Activated naive CD4-positive, alpha-beta T cell treated with anti-CD3 and anti-CD28 coated beads, Interleukin-2, amount 50 U/mL, for 72 hours (primary cell): ENCODE results near the gene NCF4. TPM values are rescaled to one million over a fixed set of nuclear protein-coding genes. Genes with fewer than 3 reads are reported as not detected.

Experiments used
- ATAC-seq, 2 donors: fragments of 150-1000 bp; cut with Tn5 transposase; 2 replicates each; pipeline ENCODE4 v1.10.0; 2021; ENCODE audit warnings: mild to moderate bottlenecking in 2 of 2, moderate library complexity in 2 of 2
- DNase-seq, 2 donors: peaks; one replicate each; pipeline ENCODE4 v3.0.0; 2021 to 2022; ENCODE audit warnings: low spot score in 2 of 2
- H3K27ac Mint-ChIP-seq, 2 donors: one replicate each; pipeline ENCODE4 v1.8.0; 2022; ENCODE audit warnings: mild to moderate bottlenecking in 2 of 2, mixed read lengths in 2 of 2
- H3K36me3 Mint-ChIP-seq, 2 donors: one replicate each; pipeline ENCODE4 v1.8.0; 2022; ENCODE audit warnings: mixed read lengths in 2 of 2
- H3K9me3 Mint-ChIP-seq, 2 donors: one replicate each; pipeline ENCODE4 v1.8.0; 2022; ENCODE audit warnings: mixed read lengths in 2 of 2
- total RNA-seq, 2 donors: library from RNA; stranded (reverse); gene quantifications; one replicate each; pipeline ENCODE4 v1.2.3, GENCODE V29; 2022

Gene NCF4
- total RNA-seq, 2 donors from 2014 or later: 2.9 to 7.0 TPM

GRCh38 chr22:36918586-36919284 is 57.9 kb downstream of the NCF4 start:
- no peak for DNase-seq
- ATAC-seq: no peak
- Mint-ChIP-seq H3K36me3 (no peaks in the 10 kb centered on the region), H3K9me3 (no peaks in the 10 kb centered on the region), H3K27ac (no peak overlapping the region)

GRCh38 chr22:36921309-36922104 is 60.7 kb downstream of the NCF4 start:
- Mint-ChIP-seq H3K36me3 (no peaks in the 10 kb centered on the region), H3K9me3 (no peaks in the 10 kb centered on the region), H3K27ac (no peak overlapping the region)
- DNase-seq (no peak), ATAC-seq (no peak)

GRCh38 chr22:36922105-36922608 is 61.4 kb downstream of the NCF4 start:
- no peak overlapping the region for H3K27ac Mint-ChIP-seq
- no peak for DNase-seq
- H3K36me3 Mint-ChIP-seq: no peaks in the 10 kb centered on the region
- H3K9me3 Mint-ChIP-seq: no peaks in the 10 kb centered on the region
- ATAC-seq: no peak

- no peak for DNase-seq
- no peaks in the 10 kb centered on the region for H3K9me3 Mint-ChIP-seq
- no peak overlapping the region for H3K27ac Mint-ChIP-seq
- no peak for ATAC-seq
- H3K36me3 Mint-ChIP-seq: no peaks in the 10 kb centered on the region
These were observed 61.9 kb downstream of the NCF4 start for GRCh38 chr22:36922711-36923110.

- ATAC-seq (no peak), DNase-seq (no peak)
- H3K9me3 Mint-ChIP-seq: no peaks in the 10 kb centered on the region
- H3K27ac Mint-ChIP-seq: no peak overlapping the region
- no peaks in the 10 kb centered on the region for H3K36me3 Mint-ChIP-seq
These were observed 62.5 kb downstream of the NCF4 start for GRCh38 chr22:36923131-36923788.

- Mint-ChIP-seq H3K36me3 (no peaks in the 10 kb centered on the region), H3K9me3 (no peaks in the 10 kb centered on the region), H3K27ac (peak overlapping the region in 1 of 2 donors; percentile 51)
- ATAC-seq (no peak), DNase-seq (no peak)
These were observed 63.4 kb downstream of the NCF4 start for GRCh38 chr22:36924151-36924698.

- Mint-ChIP-seq H3K9me3 (no peaks in the 10 kb centered on the region), H3K36me3 (no peaks in the 10 kb centered on the region)
These were observed 64.8 kb downstream of the NCF4 start for GRCh38 chr22:36925388-36926290.

GRCh38 chr22:36926309-36926708 is 65.5 kb downstream of the NCF4 start:
- ATAC-seq (no peak), DNase-seq (no peak)
- Mint-ChIP-seq H3K27ac (no peak overlapping the region), H3K9me3 (no peaks in the 10 kb centered on the region), H3K36me3 (no peaks in the 10 kb centered on the region)

More at GRCh38 chr22:36925388-36926290, 64.8 kb downstream of the NCF4 start:
- ATAC-seq (no peak), DNase-seq (no peak)
- H3K27ac Mint-ChIP-seq: peak overlapping the region; percentile 0 to 2

- DNase-seq (no peak), ATAC-seq (no peak)
- H3K9me3 Mint-ChIP-seq: no peaks in the 10 kb centered on the region
- peak overlapping the region in 1 of 2 donors; percentile 3 for H3K27ac Mint-ChIP-seq
- no peaks in the 10 kb centered on the region for H3K36me3 Mint-ChIP-seq
These were observed 66.1 kb downstream of the NCF4 start for GRCh38 chr22:36926721-36927435.

Other genes starting within 250 kb of the NCF4 start
- not detected for gene CACNG2, start 157.3 kb upstream of the NCF4 start, total RNA-seq
- 10 to 100 TPM; 20.8 to 23.3 TPM for gene IFT27, start 84.9 kb upstream of the NCF4 start, total RNA-seq
- gene PVALB, start 44.0 kb upstream of the NCF4 start, total RNA-seq: not detected
- gene CSF2RB, start 52.6 kb downstream of the NCF4 start, total RNA-seq: 1 to 10 TPM in 1 of 2 donors, under 1 TPM in 1; 0.87 to 1.4 TPM
- gene TST, start 158.4 kb downstream of the NCF4 start, total RNA-seq: 1 to 10 TPM; 5.1 to 5.3 TPM
- gene MPST, start 158.7 kb downstream of the NCF4 start, total RNA-seq: 10 to 100 TPM; 20.9 to 23.2 TPM
- gene KCTD17, start 190.7 kb downstream of the NCF4 start, total RNA-seq: 10 to 100 TPM; 20.0 to 35.7 TPM
- 10 to 100 TPM in 1 of 2 donors, 1 to 10 TPM in 1; 8.7 to 27.8 TPM for gene TMPRSS6, start 248.7 kb downstream of the NCF4 start, total RNA-seq